ENCODE results near the gene PTPRQ.

DNA sequence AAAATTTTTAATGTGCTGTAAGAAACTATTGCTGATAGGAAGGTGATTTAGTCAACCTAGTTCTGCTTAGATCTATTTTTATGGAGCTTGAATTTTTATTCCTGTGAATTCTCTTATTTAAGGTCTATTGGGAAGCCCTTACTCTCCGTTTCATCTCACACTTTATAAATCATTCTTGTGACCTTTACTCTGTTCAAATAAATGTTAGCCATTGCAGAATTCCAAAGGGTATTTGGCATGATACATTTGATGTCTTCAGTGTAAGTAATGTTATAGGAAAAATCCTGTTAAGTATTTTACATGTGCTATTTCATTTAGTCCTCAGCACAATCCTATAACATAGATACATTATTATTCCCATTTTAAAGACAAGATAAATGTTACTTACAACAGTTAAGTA is 12.5 kb downstream of the PTPRQ start:
- TF ChIP-seq, protein P1, sequence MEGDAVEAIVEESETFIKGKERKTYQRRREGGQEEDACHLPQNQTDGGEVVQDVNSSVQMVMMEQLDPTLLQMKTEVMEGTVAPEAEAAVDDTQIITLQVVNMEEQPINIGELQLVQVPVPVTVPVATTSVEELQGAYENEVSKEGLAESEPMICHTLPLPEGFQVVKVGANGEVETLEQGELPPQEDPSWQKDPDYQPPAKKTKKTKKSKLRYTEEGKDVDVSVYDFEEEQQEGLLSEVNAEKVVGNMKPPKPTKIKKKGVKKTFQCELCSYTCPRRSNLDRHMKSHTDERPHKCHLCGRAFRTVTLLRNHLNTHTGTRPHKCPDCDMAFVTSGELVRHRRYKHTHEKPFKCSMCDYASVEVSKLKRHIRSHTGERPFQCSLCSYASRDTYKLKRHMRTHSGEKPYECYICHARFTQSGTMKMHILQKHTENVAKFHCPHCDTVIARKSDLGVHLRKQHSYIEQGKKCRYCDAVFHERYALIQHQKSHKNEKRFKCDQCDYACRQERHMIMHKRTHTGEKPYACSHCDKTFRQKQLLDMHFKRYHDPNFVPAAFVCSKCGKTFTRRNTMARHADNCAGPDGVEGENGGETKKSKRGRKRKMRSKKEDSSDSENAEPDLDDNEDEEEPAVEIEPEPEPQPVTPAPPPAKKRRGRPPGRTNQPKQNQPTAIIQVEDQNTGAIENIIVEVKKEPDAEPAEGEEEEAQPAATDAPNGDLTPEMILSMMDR (IDR thresholded peaks at IDR 0.05; ENCODE audit: control extremely low read depth in 1 of 3, insufficient read depth in 1 of 3, low read depth in 1 of 3, low read length in 3 of 3) = no peak
- TF ChIP-seq TEAD4 (IDR thresholded peaks at IDR 0.05; ENCODE audit: low read depth, low read length) = no peak
- TF ChIP-seq, protein P2, sequence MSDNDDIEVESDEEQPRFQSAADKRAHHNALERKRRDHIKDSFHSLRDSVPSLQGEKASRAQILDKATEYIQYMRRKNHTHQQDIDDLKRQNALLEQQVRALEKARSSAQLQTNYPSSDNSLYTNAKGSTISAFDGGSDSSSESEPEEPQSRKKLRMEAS (IDR thresholded peaks at IDR 0.05) = no peak
- TF ChIP-seq EZH2 (IDR thresholded peaks at IDR 0.05; ENCODE audit: low read depth, low read length, severe bottlenecking) = no peak
- TF ChIP-seq KDM5A (IDR thresholded peaks at IDR 0.05; ENCODE audit: low read length) = no peak
- TF ChIP-seq CEBPB (IDR thresholded peaks at IDR 0.05; ENCODE audit: low read depth, low read length) = no peak
- TF ChIP-seq FOSL1 (IDR thresholded peaks at IDR 0.05; ENCODE audit: insufficient read depth, low read depth, low read length) = no peak
- no peak for TF ChIP-seq RXRA (IDR thresholded peaks at IDR 0.05; ENCODE audit: insufficient read depth, low read depth, low read length)
- no peak for TF ChIP-seq CHD1 (IDR thresholded peaks at IDR 0.05; ENCODE audit: low read depth, low read length)
- no peak for TF ChIP-seq JUND (IDR thresholded peaks at IDR 0.05; ENCODE audit: low read length)
- TF ChIP-seq PHF8 (conservative IDR thresholded peaks at IDR 0.05; ENCODE audit: low read depth, low read length) = no peak
- TF ChIP-seq EP300 (IDR thresholded peaks at IDR 0.05; ENCODE audit: borderline replicate concordance in 1 of 2, low read depth in 2 of 2, low read length in 2 of 2) = no peak
- TF ChIP-seq RFX5 (IDR thresholded peaks at IDR 0.05; ENCODE audit: borderline replicate concordance, low read depth, low read length) = no peak
- TF ChIP-seq HDAC6 (IDR thresholded peaks at IDR 0.05; ENCODE audit: low read depth, low read length) = no peak

Measured in H1 (cell line).